Neural progenitor cell (in vitro differentiated cells): Measurements from ENCODE around the gene EFEMP1.

ENCODE experiments used
- CTCF ChIP-seq: fragments of 200-600 bp; sonication (generic); IDR thresholded peaks from 2 replicates; pipeline ENCODE4 v1.5.1; 2017; ENCODE audit warnings: antibody characterized with exemption, mild to moderate bottlenecking
- EZH2 ChIP-seq: fragments of 200-600 bp; sonication (generic); IDR thresholded peaks from 2 replicates; pipeline ENCODE4 v1.6.1; 2017; ENCODE audit warnings: antibody characterized with exemption, mild to moderate bottlenecking, moderate library complexity
- EZH2phosphoT487 ChIP-seq: fragments of 200-600 bp; sonication (generic); IDR thresholded peaks from 2 replicates; pipeline ENCODE4 v1.6.1; 2017; ENCODE audit warnings: antibody characterized with exemption

GRCh38 chr2:55926974-55927373, 3.4 kb upstream of the EFEMP1 start:
- TF ChIP-seq CTCF = no peak
- no peak for TF ChIP-seq EZH2
- no peak for TF ChIP-seq EZH2phosphoT487
